GM10847 (cell line): ENCODE results near the gene PCDHGA1.
"Not testable (repeated sequence)": the region's sequence is repeated elsewhere in the genome, so short reads cannot be mapped to it uniquely, and the experiment has no call there.

Experiments
- POLR2A ChIP-seq: IDR thresholded peaks from 2 replicates; pipeline ENCODE4 v1.6.1; 2011; ENCODE audit not compliant: insufficient read length; ENCODE audit errors: extremely low read depth

Gene PCDHGA1

DNA sequence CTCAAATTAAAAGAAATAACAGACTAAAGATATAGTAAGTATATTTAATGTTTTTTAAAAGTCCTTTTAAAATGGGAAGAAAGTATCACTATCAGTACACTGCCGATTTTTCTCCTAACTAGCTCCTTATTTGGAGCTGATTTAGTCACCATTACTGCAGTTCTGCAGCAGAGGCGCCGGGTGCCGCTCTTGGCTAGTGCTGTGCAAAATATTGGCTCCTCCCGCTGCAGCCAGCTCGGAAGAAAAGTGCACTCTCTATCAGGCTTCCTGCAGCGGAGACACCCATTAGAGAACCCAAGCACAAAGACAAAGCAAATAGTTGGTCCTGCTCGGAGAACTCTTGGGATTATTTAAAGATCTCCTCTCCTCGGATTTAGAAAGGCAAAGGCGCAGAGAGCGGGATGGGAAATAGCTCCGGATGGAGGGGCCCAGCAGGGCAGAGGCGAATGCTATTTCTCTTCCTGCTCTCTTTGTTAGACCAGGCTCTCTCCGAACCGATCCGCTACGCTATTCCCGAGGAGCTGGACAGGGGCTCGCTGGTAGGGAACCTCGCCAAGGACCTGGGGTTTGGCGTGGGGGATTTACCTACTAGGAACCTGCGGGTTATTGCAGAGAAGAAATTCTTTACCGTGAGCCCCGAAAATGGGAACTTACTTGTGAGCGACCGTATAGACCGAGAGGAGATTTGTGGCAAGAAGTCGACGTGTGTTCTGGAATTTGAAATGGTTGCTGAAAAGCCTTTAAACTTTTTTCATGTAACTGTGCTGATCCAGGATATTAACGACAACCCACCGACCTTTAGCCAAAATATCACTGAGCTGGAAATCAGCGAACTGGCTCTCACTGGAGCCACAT is 39.9 kb downstream of the PCDHGA1 start, which contains the start of gene PCDHGB3:
TSS of gene PCDHGB3 (plus strand) at position 249 of the 855 bp plus-strand sequence. CDS start at position 402, 153 bp downstream.
- no peak for TF ChIP-seq POLR2A

DNA sequence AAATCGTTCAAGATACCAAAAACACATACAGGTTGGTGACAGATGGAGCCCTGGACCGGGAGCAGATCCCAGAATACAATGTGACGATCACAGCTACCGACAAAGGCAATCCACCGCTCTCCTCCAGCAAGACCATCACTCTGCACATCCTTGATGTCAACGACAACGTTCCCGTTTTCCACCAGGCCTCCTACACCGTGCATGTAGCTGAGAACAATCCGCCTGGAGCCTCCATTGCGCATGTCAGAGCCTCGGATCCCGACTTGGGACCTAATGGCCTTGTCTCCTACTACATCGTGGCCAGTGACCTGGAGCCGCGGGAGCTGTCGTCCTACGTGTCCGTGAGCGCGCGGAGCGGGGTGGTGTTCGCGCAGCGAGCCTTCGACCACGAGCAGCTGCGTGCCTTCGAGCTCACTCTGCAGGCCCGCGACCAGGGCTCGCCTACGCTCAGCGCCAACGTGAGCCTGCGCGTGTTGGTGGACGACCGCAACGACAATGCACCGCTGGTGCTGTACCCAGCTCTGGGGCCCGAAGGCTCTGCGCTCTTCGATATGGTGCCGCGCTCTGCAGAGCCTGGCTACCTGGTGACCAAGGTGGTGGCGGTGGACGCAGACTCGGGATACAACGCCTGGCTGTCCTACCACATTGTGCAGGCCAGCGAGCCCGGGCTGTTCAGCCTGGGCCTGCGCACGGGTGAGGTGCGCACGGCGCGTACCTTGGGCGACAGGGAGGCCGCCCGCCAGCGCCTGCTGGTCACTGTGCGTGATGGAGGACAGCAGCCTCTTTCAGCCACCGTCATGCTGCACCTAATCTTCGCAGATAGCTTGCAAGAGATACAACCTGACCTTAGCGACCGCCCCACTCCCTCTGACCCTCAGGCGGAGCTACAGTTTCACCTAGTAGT is 41.5 kb downstream of the PCDHGA1 start:
- no peak for TF ChIP-seq POLR2A

DNA sequence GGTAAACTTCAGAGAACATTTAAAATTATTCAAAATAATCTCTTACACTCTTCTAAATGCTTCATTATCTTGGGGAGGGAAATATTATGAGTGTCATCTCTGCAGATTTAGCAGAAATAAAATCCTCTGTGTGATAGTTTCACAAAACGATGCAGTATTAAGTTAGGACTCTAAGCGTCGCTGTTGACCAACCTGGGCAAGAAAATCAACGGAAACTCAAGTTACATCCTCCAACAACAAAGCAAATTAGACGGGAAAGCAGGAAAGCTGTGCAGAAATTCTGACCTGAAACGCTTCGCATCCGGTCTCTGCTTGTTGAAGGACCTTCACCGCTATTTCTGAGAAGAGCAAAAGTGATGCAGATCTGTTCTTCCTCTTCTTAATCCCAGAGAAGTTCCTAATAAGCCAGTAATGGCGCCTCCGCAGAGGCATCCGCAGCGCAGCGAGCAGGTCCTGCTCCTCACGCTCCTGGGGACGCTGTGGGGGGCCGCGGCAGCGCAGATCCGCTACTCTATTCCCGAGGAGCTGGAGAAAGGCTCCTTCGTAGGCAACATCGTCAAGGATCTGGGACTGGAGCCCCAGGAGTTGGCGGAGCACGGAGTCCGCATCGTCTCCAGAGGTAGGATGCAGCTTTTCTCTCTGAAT is 43.5 kb downstream of the PCDHGA1 start, which contains the start of gene PCDHGA6:
TSS of gene PCDHGA6 (plus strand) at position 219 of the 645 bp plus-strand sequence. CDS start at position 412, 193 bp downstream.
- no peak for TF ChIP-seq POLR2A

DNA sequence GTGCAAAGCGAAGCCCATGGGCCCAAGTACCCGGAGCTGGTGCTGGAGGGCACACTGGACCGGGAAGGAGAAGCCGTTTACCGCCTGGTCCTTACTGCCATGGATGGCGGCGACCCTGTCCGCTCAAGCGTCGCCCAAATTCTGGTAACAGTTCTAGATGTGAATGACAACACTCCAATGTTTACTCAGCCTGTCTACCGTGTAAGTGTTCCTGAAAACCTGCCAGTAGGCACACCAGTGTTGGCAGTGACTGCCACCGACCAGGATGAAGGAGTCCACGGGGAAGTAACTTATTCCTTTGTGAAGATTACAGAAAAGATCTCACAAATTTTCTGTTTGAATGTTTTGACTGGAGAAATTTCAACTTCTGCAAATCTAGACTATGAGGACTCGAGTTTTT is 44.3 kb downstream of the PCDHGA1 start:
- no peak for TF ChIP-seq POLR2A

DNA sequence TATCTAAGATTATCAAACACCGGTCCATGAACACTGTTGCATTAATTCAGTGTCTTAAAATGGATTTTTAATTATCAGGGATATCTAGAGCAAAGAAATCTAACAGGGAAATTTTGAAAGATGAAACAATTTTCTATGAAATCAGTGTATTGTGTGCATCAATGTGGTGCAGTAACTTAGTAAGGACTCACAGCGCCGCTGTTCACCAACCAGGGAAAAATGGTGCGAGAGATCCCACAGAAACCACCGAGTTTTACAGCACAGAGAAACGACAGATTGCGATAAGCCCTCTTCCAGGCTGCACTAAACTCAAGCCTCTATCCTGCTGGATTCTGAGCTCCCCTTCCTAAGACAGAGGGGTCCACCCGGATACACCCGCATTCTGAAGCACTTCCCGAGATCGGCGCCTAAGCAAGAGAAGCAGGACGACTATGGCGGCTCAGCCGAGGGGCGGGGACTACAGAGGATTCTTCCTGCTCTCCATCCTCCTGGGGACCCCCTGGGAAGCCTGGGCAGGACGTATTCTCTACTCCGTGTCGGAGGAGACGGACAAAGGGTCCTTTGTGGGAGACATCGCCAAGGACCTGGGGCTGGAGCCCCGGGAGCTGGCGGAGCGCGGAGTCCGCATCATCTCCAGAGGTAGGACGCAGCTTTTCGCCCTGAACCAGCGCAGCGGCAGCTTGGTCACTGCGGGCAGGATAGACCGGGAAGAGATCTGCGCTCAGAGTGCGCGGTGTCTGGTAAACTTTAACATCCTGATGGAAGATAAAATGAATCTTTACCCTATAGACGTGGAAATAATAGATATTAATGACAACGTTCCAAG is 52.4 kb downstream of the PCDHGA1 start, which contains the start of gene PCDHGA7:
TSS of gene PCDHGA7 (plus strand) at position 274 of the 826 bp plus-strand sequence. CDS start at position 432, 158 bp downstream.
- no peak for TF ChIP-seq POLR2A

GRCh38 chr5:141383345-141383744 is 53.0 kb downstream of the PCDHGA1 start:
- no peak for TF ChIP-seq POLR2A

GRCh38 chr5:141384471-141385267 is 54.4 kb downstream of the PCDHGA1 start:
- no peak for TF ChIP-seq POLR2A

DNA sequence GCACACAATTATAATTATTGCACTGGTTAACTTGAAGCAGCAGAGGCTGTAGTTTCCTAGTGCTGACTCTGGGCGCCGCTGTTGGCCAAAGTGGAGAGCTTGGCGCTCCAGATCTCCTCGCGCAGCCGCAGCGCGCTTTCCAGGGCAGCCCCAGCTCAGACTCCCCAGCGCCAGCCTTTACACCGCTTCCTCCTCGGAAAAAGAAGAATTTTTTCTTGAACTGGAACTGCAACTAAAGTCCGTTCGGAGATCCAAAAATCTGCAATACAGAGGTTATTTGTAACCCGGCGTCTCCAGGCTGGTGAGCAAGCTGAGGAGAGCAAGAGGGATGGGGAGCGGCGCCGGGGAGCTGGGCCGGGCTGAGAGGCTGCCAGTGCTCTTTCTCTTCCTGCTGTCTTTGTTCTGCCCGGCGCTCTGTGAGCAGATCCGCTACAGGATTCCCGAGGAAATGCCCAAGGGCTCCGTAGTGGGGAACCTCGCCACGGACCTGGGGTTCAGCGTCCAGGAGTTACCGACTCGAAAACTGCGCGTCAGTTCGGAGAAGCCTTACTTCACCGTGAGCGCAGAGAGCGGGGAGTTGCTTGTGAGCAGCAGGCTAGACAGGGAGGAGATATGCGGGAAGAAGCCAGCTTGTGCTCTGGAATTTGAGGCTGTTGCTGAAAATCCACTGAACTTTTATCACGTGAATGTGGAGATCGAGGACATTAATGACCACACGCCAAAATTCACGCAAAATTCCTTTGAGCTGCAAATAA is 57.4 kb downstream of the PCDHGA1 start, which contains the start of gene PCDHGB4:
TSS of gene PCDHGB4 (plus strand) at position 142 of the 755 bp plus-strand sequence. CDS start at position 329, 187 bp downstream.
- not testable (repeated sequence) for TF ChIP-seq POLR2A

DNA sequence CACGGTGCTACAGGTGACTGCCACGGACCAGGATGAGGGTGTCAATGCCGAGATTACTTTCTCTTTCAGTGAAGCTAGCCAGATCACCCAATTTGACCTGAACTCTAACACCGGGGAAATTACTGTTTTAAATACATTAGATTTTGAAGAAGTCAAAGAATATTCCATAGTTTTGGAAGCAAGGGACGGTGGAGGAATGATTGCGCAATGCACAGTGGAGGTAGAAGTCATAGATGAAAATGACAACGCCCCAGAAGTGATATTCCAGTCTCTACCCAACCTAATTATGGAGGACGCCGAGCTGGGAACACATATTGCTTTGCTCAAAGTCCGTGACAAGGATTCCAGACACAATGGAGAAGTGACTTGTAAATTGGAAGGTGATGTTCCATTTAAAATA is 58.3 kb downstream of the PCDHGA1 start:
- TF ChIP-seq POLR2A = no peak

- no peak for TF ChIP-seq POLR2A
Observed at GRCh38 chr5:141389153-141390042, 59.1 kb downstream of the PCDHGA1 start.

DNA sequence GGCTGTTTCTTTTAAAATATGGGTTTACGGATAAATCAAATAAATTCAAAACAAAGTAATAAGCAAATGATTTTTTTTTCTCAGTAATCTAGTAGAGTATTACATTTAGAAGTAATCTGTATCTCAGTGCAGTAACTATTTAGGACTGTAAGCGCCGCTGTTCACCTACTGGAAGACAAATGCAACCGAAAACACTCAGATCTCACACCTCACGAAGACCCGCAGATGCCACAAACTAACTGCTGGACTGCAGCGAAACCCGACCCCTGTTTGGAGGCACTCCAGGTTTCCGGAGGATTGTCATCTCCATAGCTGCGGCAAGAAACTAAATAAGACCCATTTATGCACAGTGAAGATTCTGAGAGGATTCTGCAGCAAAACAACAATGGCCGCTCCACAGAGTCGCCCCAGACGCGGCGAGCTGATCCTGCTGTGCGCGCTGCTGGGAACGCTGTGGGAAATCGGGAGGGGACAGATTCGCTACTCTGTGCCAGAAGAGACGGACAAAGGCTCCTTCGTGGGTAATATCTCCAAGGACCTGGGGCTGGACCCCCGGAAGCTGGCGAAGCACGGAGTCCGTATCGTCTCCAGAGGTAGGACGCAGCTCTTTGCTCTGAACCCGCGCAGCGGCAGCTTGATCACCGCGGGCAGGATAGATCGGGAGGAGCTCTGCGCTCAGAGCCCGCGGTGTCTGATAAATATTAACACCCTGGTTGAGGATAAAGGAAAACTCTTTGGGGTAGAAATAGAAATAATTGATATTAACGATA is 62.3 kb downstream of the PCDHGA1 start, which contains the start of gene PCDHGA8:
TSS of gene PCDHGA8 (plus strand) at position 205 of the 770 bp plus-strand sequence. CDS start at position 386, 181 bp downstream.
- TF ChIP-seq POLR2A = no peak
